Astrocyte of the spinal cord (primary cell): ENCODE measurements around the gene NXPE3.

Source experiments
- DNase-seq: peaks from one replicate; pipeline ENCODE4 v3.0.0; 2011; ENCODE audit warnings: low read depth, low spot score
- H3K4me3 ChIP-seq: 2 replicates; pipeline ENCODE4 v1.5.1; 2011; ENCODE audit warnings: low read depth, mild to moderate bottlenecking, low read length, moderate library complexity
- CTCF ChIP-seq: IDR thresholded peaks from 2 replicates; pipeline ENCODE4 v1.5.1; 2012; ENCODE audit warnings: low read depth, mild to moderate bottlenecking, low read length, inconsistent platforms
- in situ Hi-C: cut with HindIII; loops from 2 replicates; pipeline ENCODE4 v1.10.0; 2017; ENCODE audit warnings: low sequenced_read_pairs

NXPE3 gene

GRCh38 chr3:101812895-101813294 lies 33.9 kb downstream of the NXPE3 start:
- in situ Hi-C loops, result no loop called here
- DNase-seq, result no peak
- H3K4me3 ChIP-seq, result no peak overlapping the region
- TF ChIP-seq CTCF, result no peak

- in situ Hi-C loops, result no loop called here
- DNase-seq, result peak; percentile 61
- TF ChIP-seq CTCF, result peak; percentile 43
- H3K4me3 ChIP-seq, result no peak overlapping the region
Measured at GRCh38 chr3:101813817-101814440, 34.9 kb downstream of the NXPE3 start.

GRCh38 chr3:101814835-101815234 lies 35.8 kb downstream of the NXPE3 start:
- no peak for TF ChIP-seq CTCF
- no peak for DNase-seq
- in situ Hi-C loops, result no loop called here
- no peak overlapping the region for H3K4me3 ChIP-seq

- no peak for TF ChIP-seq CTCF
- DNase-seq, result peak; percentile 26
- in situ Hi-C loops, result no loop called here
- H3K4me3 ChIP-seq, result no peak overlapping the region
Measured at GRCh38 chr3:101816215-101817149, 37.5 kb downstream of the NXPE3 start.

- in situ Hi-C loops, result no loop called here
- TF ChIP-seq CTCF, result no peak
- no peak for DNase-seq
- H3K4me3 ChIP-seq, result no peak overlapping the region
Measured at GRCh38 chr3:101817992-101818391, 39.0 kb downstream of the NXPE3 start.

GRCh38 chr3:101819649-101820206 lies 40.7 kb downstream of the NXPE3 start:
- in situ Hi-C loops, result no loop called here
- no peak for TF ChIP-seq CTCF
- DNase-seq, result no peak
- no peak overlapping the region for H3K4me3 ChIP-seq
